Lower leg skin (tissue), 3 donors: Measurements from ENCODE around the gene TXNDC8.

Experiments
- CTCF ChIP-seq, 3 donors: fragments of 450-650 bp; IDR thresholded peaks; one replicate each; pipeline ENCODE4 v1.5.1; 2016; ENCODE audit warnings: antibody characterized with exemption in 3 of 3, mild to moderate bottlenecking in 3 of 3, moderate library complexity in 2 of 3
- POLR2A ChIP-seq, 2 donors: fragments of 450-650 bp; IDR thresholded peaks; one replicate each; pipeline ENCODE4 v1.6.1; 2016 to 2017; ENCODE audit warnings: antibody characterized with exemption in 2 of 2, mild to moderate bottlenecking in 1 of 2, moderate library complexity in 1 of 2

DNA sequence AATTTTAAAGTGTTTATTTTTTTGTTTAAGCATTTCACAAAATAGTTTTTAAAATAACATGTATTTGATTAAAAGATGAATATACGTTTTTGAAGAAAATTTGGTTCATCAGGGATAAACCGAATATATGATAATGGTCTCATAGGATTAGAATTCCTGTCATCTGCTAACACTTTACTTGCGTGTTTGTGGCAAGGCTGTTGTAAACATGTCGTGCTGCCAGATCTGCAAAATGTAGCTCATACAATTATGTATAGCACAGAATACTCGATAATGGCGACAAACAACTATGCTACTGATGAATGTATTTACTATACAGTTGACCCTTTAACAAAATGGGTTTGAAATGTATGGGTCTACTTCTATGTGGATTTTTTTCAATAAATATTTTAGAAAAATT, 7.2 kb upstream of the TXNDC8 start:
- TF ChIP-seq POLR2A (IDR thresholded peaks at IDR 0.05) (no peak), CTCF (IDR thresholded peaks at IDR 0.05) (no peak)
